K562 (cell line): Measurements from ENCODE around the gene FAM118B. TPM values are rescaled to one million over a fixed set of nuclear protein-coding genes. Genes with fewer than 3 reads are reported as not detected.

Source experiments
- COPS2 ChIP-seq: fragments of 450-650 bp; conservative IDR thresholded peaks from 2 replicates; pipeline ENCODE4 v1.6.1; 2016; ENCODE audit warnings: mild to moderate bottlenecking, moderate library complexity
- ETV6 ChIP-seq, 3 experiments: fragments of 150-350 bp in 1 of 3; sonication (generic) in 1 of 3; formaldehyde crosslinking in 1 of 3; IDR thresholded peaks; 2 replicates each; pipeline versions ENCODE4 v1.6.1 to v1.8.0; 2014 to 2022; ENCODE audit warnings: borderline replicate concordance in 2 of 3, low read depth in 2 of 3, antibody characterized with exemption in 1 of 3, low read length in 1 of 3, mild to moderate bottlenecking in 1 of 3, missing genetic modification reagents in 1 of 3
- HNRNPL ChIP-seq: fragments of 200-400 bp; formaldehyde crosslinking; IDR thresholded peaks from 2 replicates; pipeline ENCODE4 v1.6.1; 2017; ENCODE audit warnings: low read depth, mild to moderate bottlenecking, low read length
- PYGO2 ChIP-seq: fragments of 450-650 bp; IDR thresholded peaks from 2 replicates; pipeline ENCODE4 v1.6.1; 2016; ENCODE audit warnings: mild to moderate bottlenecking, missing genetic modification characterization, moderate library complexity, missing compliant biosample characterization
- RBM14 ChIP-seq: fragments of 200-400 bp; formaldehyde crosslinking; IDR thresholded peaks from 2 replicates; pipeline ENCODE4 v1.6.1; 2018; ENCODE audit warnings: low read depth, mild to moderate bottlenecking, low read length, moderate library complexity, borderline replicate concordance; ENCODE audit not compliant: insufficient read depth
- RUNX1 ChIP-seq: sonication (generic); IDR thresholded peaks from 2 replicates; pipeline ENCODE4 v1.6.1; 2016; ENCODE audit warnings: antibody characterized with exemption, low read depth
- ZNF143 ChIP-seq: sonication (generic); formaldehyde crosslinking; IDR thresholded peaks from 2 replicates; pipeline ENCODE4 v1.9.0; 2022; ENCODE audit warnings: mild to moderate bottlenecking, missing genetic modification reagents
- polyA plus RNA-seq, 8 experiments: library from polyadenylated mRNA; depleted of rRNA in 4 of 8; stranded (reverse) in 5 of 8; unstranded in 3 of 8; fragments of >200 nt; fragmentation: Nextera tagmentation in 2 of 8; fragmentation: Illumina TruSeq in 1 of 8; extraction: Ambion mirVana in 2 of 8; extraction: Trizol in 1 of 8; gene quantifications; 2 replicates each; pipeline versions ENCODE4 v1.2.1 to v1.2.3, GENCODE V29; 2011 to 2014; ENCODE audit warnings: inconsistent platforms in 1 of 8, missing spikeins in 1 of 8
- total RNA-seq, 7 experiments: library from RNA; depleted of rRNA in 6 of 7; stranded (reverse); fragments of >200 nt in 6 of 7; fragmentation: Illumina TruSeq in 2 of 7; extraction: Trizol in 2 of 7; gene quantifications; 2 replicates each; pipeline versions ENCODE4 v1.2.1 to v1.2.3, GENCODE V29; 2011 to 2021; ENCODE audit warnings: low replicate concordance in 1 of 7
- TF ChIP-seq, protein P1 (sequence below): fragments of 450-650 bp; conservative IDR thresholded peaks from 2 replicates; pipeline ENCODE4 v1.6.1; 2016; ENCODE audit warnings: missing genetic modification characterization, low read depth, mild to moderate bottlenecking, control low read depth, missing compliant biosample characterization
- TF ChIP-seq, protein P2 (sequence below): sonication (generic); formaldehyde crosslinking; IDR thresholded peaks from 2 replicates; pipeline ENCODE4 v1.8.0; 2022; ENCODE audit warnings: mild to moderate bottlenecking, low read depth, missing genetic modification reagents
- TF ChIP-seq, protein P3 (sequence below): IDR thresholded peaks from 3 replicates; pipeline ENCODE4 v1.6.1; 2011; ENCODE audit warnings: borderline replicate concordance, mild to moderate bottlenecking; ENCODE audit not compliant: insufficient read length, insufficient read depth
- TF ChIP-seq, protein P4 (sequence below): fragments of 250-450 bp; sonication (Bioruptor Pico); IDR thresholded peaks from 2 replicates; pipeline ENCODE4 v1.8.0; 2021; ENCODE audit warnings: borderline replicate concordance, mild to moderate bottlenecking, moderate library complexity; ENCODE audit not compliant: poor library complexity, severe bottlenecking
- TF ChIP-seq, protein P5 (sequence below): fragments of 450-650 bp; formaldehyde crosslinking; IDR thresholded peaks from 2 replicates; pipeline ENCODE4 v1.4.0; 2022; ENCODE audit warnings: missing genetic modification characterization
- TF ChIP-seq, protein P6 (sequence below): fragments of 250-450 bp; sonication (Bioruptor Pico); IDR thresholded peaks from 2 replicates; pipeline ENCODE4 v1.8.0; 2021; ENCODE audit warnings: moderate library complexity, mild to moderate bottlenecking, inconsistent platforms
- TF ChIP-seq, protein P7 (sequence below): fragments of 450-650 bp; IDR thresholded peaks from 2 replicates; pipeline ENCODE4 v1.6.1; 2014; ENCODE audit warnings: low read depth, mild to moderate bottlenecking, moderate library complexity, borderline replicate concordance

FAM118B gene
- total and polyA plus RNA-seq, 9 of the 15 experiments (the other 6 are each of a cell fraction or from before 2014, with no cell fraction given): 12.0 to 49.0 (median 22.1) TPM

DNA sequence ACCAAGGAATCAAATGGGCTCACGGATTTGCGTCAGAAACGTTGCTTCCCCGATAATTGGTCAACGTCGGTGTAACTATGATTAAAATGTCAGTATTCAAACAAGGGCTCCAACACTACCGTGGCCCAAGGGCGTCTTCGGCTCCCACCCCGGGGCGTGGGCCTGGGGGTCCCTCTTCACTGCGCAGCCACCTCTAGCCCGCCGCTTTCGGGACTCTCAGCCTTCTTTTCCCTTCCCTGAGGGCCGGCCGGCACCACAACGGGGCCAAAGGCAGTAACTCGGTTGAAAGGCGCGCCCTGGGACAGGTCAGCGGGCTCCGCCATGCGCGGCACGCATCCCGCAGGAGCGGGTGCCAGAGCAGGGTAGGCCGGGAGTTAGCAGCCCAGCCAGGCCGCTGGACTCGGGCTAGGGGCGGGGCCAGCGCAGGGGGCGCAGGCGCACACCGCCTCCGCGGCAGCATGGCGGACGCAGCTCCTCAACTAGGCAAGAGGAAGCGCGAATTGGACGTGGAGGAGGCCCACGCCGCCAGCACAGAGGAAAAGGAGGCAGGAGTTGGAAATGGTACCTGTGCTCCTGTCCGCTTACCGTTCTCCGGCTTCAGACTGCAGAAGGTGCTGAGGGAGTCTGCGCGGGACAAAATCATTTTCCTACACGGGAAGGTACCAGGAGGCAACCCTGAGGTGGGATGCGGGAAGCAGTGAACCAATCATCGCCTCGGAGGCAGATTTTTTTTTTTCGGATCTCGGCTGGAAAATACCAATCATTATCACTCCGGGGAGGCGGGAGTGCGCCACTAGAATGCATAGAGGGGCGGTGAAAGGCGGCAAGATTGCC lies 92.3 kb downstream of the FAM118B start, which contains the start of gene DCPS (continued):
- TF ChIP-seq, protein P1, sequence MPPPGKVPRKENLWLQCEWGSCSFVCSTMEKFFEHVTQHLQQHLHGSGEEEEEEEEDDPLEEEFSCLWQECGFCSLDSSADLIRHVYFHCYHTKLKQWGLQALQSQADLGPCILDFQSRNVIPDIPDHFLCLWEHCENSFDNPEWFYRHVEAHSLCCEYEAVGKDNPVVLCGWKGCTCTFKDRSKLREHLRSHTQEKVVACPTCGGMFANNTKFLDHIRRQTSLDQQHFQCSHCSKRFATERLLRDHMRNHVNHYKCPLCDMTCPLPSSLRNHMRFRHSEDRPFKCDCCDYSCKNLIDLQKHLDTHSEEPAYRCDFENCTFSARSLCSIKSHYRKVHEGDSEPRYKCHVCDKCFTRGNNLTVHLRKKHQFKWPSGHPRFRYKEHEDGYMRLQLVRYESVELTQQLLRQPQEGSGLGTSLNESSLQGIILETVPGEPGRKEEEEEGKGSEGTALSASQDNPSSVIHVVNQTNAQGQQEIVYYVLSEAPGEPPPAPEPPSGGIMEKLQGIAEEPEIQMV (tag): no peak
- TF ChIP-seq PYGO2 (tag) (no peak), COPS2 (no peak), RUNX1 (no peak), ZNF143 (CRISPR knock-in tag) (0 out of 2 replicates have a peak, but pooled peaks have one; percentile 16), RBM14 (no peak), HNRNPL (0 out of 2 replicates have a peak, but pooled peaks have one; percentile 65), ETV6 (IDR thresholded peaks at IDR 0.05; ENCODE audit: borderline replicate concordance in 1 of 2, low read depth in 2 of 2, low read length in 1 of 2) (no peak), ETV6 (CRISPR knock-in tag; IDR thresholded peaks at IDR 0.05; ENCODE audit: borderline replicate concordance) (no peak)
- TF ChIP-seq, protein P2, sequence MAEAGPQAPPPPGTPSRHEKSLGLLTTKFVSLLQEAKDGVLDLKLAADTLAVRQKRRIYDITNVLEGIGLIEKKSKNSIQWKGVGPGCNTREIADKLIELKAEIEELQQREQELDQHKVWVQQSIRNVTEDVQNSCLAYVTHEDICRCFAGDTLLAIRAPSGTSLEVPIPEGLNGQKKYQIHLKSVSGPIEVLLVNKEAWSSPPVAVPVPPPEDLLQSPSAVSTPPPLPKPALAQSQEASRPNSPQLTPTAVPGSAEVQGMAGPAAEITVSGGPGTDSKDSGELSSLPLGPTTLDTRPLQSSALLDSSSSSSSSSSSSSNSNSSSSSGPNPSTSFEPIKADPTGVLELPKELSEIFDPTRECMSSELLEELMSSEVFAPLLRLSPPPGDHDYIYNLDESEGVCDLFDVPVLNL (CRISPR knock-in tag): no peak
- TF ChIP-seq, protein P3, sequence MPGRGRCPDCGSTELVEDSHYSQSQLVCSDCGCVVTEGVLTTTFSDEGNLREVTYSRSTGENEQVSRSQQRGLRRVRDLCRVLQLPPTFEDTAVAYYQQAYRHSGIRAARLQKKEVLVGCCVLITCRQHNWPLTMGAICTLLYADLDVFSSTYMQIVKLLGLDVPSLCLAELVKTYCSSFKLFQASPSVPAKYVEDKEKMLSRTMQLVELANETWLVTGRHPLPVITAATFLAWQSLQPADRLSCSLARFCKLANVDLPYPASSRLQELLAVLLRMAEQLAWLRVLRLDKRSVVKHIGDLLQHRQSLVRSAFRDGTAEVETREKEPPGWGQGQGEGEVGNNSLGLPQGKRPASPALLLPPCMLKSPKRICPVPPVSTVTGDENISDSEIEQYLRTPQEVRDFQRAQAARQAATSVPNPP: no peak
- TF ChIP-seq, protein P4, sequence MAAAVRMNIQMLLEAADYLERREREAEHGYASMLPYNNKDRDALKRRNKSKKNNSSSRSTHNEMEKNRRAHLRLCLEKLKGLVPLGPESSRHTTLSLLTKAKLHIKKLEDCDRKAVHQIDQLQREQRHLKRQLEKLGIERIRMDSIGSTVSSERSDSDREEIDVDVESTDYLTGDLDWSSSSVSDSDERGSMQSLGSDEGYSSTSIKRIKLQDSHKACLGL (CRISPR knock-in tag): no peak
- TF ChIP-seq, protein P5, sequence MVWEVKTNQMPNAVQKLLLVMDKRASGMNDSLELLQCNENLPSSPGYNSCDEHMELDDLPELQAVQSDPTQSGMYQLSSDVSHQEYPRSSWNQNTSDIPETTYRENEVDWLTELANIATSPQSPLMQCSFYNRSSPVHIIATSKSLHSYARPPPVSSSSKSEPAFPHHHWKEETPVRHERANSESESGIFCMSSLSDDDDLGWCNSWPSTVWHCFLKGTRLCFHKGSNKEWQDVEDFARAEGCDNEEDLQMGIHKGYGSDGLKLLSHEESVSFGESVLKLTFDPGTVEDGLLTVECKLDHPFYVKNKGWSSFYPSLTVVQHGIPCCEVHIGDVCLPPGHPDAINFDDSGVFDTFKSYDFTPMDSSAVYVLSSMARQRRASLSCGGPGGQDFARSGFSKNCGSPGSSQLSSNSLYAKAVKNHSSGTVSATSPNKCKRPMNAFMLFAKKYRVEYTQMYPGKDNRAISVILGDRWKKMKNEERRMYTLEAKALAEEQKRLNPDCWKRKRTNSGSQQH (CRISPR knock-in tag): no peak
- TF ChIP-seq, protein P6, sequence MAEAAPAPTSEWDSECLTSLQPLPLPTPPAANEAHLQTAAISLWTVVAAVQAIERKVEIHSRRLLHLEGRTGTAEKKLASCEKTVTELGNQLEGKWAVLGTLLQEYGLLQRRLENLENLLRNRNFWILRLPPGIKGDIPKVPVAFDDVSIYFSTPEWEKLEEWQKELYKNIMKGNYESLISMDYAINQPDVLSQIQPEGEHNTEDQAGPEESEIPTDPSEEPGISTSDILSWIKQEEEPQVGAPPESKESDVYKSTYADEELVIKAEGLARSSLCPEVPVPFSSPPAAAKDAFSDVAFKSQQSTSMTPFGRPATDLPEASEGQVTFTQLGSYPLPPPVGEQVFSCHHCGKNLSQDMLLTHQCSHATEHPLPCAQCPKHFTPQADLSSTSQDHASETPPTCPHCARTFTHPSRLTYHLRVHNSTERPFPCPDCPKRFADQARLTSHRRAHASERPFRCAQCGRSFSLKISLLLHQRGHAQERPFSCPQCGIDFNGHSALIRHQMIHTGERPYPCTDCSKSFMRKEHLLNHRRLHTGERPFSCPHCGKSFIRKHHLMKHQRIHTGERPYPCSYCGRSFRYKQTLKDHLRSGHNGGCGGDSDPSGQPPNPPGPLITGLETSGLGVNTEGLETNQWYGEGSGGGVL (CRISPR knock-in tag): no peak
- TF ChIP-seq, protein P7, sequence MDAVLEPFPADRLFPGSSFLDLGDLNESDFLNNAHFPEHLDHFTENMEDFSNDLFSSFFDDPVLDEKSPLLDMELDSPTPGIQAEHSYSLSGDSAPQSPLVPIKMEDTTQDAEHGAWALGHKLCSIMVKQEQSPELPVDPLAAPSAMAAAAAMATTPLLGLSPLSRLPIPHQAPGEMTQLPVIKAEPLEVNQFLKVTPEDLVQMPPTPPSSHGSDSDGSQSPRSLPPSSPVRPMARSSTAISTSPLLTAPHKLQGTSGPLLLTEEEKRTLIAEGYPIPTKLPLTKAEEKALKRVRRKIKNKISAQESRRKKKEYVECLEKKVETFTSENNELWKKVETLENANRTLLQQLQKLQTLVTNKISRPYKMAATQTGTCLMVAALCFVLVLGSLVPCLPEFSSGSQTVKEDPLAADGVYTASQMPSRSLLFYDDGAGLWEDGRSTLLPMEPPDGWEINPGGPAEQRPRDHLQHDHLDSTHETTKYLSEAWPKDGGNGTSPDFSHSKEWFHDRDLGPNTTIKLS: no peak; the same call in 1 of the 2 replicates
